Upper lobe of left lung (tissue), 6 donors: ENCODE results near the gene PLEKHH3. TPM values are rescaled to one million over a fixed set of nuclear protein-coding genes. Genes with fewer than 3 reads are reported as not detected.
A peak's percentile ranks its signal among the peaks of the same experiment; 100 is the strongest.

ENCODE experiments used
- ATAC-seq, 2 donors: fragments of 200-7000 bp; cut with Tn5 transposase; one replicate each; pipeline ENCODE4 v1.9.1; 2022; ENCODE audit warnings: mild to moderate bottlenecking in 2 of 2, moderate library complexity in 2 of 2; ENCODE audit not compliant: low FRiP score in 2 of 2
- DNase-seq, 2 donors: peaks; one replicate each; pipeline ENCODE4 v3.0.0-alpha.2; 2019 to 2020
- H3K27ac ChIP-seq, 4 donors: fragments of 200-600 bp; sonication (generic); one replicate each; pipeline ENCODE4 v1.5.1; 2016 to 2019
- H3K27me3 ChIP-seq, 4 donors: fragments of 200-600 bp; sonication (generic); one replicate each; pipeline ENCODE4 v1.5.1; 2017 to 2019
- H3K36me3 ChIP-seq, 4 donors: fragments of 200-600 bp; sonication (generic); one replicate each; pipeline ENCODE4 v1.5.1; 2016 to 2019
- H3K4me1 ChIP-seq, 4 donors: fragments of 200-600 bp; sonication (generic); one replicate each; pipeline ENCODE4 v1.5.1; 2018 to 2019
- H3K4me3 ChIP-seq, 4 donors: fragments of 200-600 bp; sonication (generic); one replicate each; pipeline ENCODE4 v1.5.1; 2017 to 2019; ENCODE audit warnings: mild to moderate bottlenecking in 2 of 4, moderate library complexity in 1 of 4
- H3K9me3 ChIP-seq, 4 donors: fragments of 200-600 bp; sonication (generic); one replicate each; pipeline ENCODE4 v1.5.1; 2018 to 2019
- CTCF ChIP-seq, 6 experiments: fragments of 450-650 bp in 4 of 6; fragments of 200-600 bp in 2 of 6; sonication (generic) in 2 of 6; IDR thresholded peaks; one replicate each; pipeline ENCODE4 v1.5.1; 2016 to 2019; ENCODE audit warnings: antibody characterized with exemption in 6 of 6
- EP300 ChIP-seq, 4 donors: sonication (generic); formaldehyde crosslinking; IDR thresholded peaks; one replicate each; pipeline ENCODE4 v1.5.1; 2017; ENCODE audit warnings: antibody characterized with exemption in 4 of 4, control low read depth in 2 of 4
- POLR2A ChIP-seq, 4 donors: fragments of 450-650 bp; IDR thresholded peaks; one replicate each; pipeline ENCODE4 v1.5.1; 2016 to 2017; ENCODE audit warnings: antibody characterized with exemption in 4 of 4, mild to moderate bottlenecking in 2 of 4
- POLR2AphosphoS5 ChIP-seq, 2 donors: sonication (generic); formaldehyde crosslinking; IDR thresholded peaks; one replicate each; pipeline ENCODE4 v1.5.1; 2017; ENCODE audit warnings: antibody characterized with exemption in 2 of 2
- WGBS, 2 donors: methylation state at CpG; one replicate each; pipeline ENCODE4 v1.1.5; 2017 to 2018; 5-methylcytosine and 5-hydroxymethylcytosine counted together
- total RNA-seq, 6 donors: library from RNA; depleted of rRNA in 4 of 6; stranded (reverse); fragments of >200 nt in 4 of 6; gene quantifications; one replicate each; pipeline versions ENCODE4 v1.1.0 to v1.2.1, GENCODE V29; 2016 to 2021
- donor health status: DM: no; HTN: no; CAD: no; lungs with moderate emphysema.
- donor health status: DM: no; HTN: yes; CAD: no; lungs with severe emphysema.

The PLEKHH3 gene
- total RNA-seq, 6 donors from 2014 or later = 18.4 to 93.2 (median 28.4) TPM

GRCh38 chr17:42673885-42674754, 2.7 kb downstream of the PLEKHH3 start:
- TF ChIP-seq POLR2AphosphoS5 (IDR thresholded peaks at IDR 0.05) (peak in 1 of 2 donors; percentile 23), CTCF (IDR thresholded peaks at IDR 0.05) (peak in 5 of 6 experiments; percentile 9 to 65 (median 35)), POLR2A (IDR thresholded peaks at IDR 0.05) (no peak), EP300 (IDR thresholded peaks at IDR 0.05) (peak in 1 of 4 donors; percentile 36)
- peaks cover 11 to 43% (median 35%) of the 10 kb centered on the region in 4 donors for H3K36me3 ChIP-seq
- WGBS, 2 donors = 10 to 33% methylated on average over 1 to 27 of the region's 32 CpGs
- H3K27me3 ChIP-seq = peaks cover 0 to 6% (median 1%) of the 10 kb centered on the region in 4 donors
- H3K27ac ChIP-seq = peak overlapping the region; percentile 81 to 98 (median 90)
- no peaks in the 10 kb centered on the region for H3K9me3 ChIP-seq
- ATAC-seq = peak in 1 of 2 donors; percentile 4
- H3K4me1 ChIP-seq = peaks cover 50 to 74% (median 53%) of the 10 kb centered on the region in 4 donors
- peak in 1 of 2 donors; percentile 90 for DNase-seq
- peak overlapping the region; percentile 5 to 92 (median 85) for H3K4me3 ChIP-seq

GRCh38 chr17:42673266-42673884, 3.4 kb downstream of the PLEKHH3 start:
- peak in 1 of 2 donors; percentile 83 for DNase-seq
- Histone ChIP-seq H3K4me3 (peak overlapping the region in 3 of 4 donors; percentile 85 to 92 (median 85)), H3K27ac (peak overlapping the region; percentile 81 to 98 (median 90)), H3K4me1 (peaks cover 50 to 74% (median 52%) of the 10 kb centered on the region in 4 donors), H3K36me3 (peaks cover 13 to 50% (median 40%) of the 10 kb centered on the region in 4 donors), H3K9me3 (no peaks in the 10 kb centered on the region), H3K27me3 (peaks cover 0 to 6% (median 1%) of the 10 kb centered on the region in 4 donors)
- 44 to 55% methylated on average over 5 to 24 of the region's 30 CpGs for WGBS, 2 donors
- TF ChIP-seq CTCF (IDR thresholded peaks at IDR 0.05) (no peak), POLR2A (IDR thresholded peaks at IDR 0.05) (no peak)
- ATAC-seq = no peak

DNA sequence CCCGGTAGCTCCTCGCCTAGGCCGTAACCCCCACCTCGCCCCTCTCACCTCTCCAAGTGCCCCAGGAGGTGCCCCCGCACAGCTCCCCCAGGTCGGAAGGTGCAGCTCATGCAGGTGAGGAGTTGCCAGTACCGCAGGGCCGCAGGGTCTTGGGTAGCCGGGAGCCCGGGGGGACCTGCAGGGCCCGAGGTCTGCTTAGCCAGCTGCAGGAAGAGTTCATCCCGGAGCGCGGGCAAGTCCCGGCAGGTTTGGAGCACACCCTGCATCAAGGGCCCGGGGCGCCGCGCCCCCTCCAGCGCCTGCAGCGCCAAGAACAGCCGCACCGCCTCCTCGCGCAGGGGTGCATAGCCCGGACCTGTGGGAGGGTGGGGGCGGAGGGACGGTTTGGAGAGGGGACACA, 4.8 kb downstream of the PLEKHH3 start:
- H3K27ac ChIP-seq = peak overlapping the region in 2 of 4 donors; percentile 30 to 90
- H3K36me3 ChIP-seq = peaks cover 13 to 50% (median 40%) of the 10 kb centered on the region in 4 donors
- 87 to 88% methylated on average over 27 to 28 of the region's 28 CpGs for WGBS, 2 donors
- ATAC-seq (no peak), DNase-seq (peak in 1 of 2 donors; percentile 82)
- H3K4me1 ChIP-seq = peaks cover 56 to 79% (median 57%) of the 10 kb centered on the region in 4 donors
- no peak overlapping the region for H3K4me3 ChIP-seq
- H3K27me3 ChIP-seq = peaks cover 0 to 6% (median 1%) of the 10 kb centered on the region in 4 donors
- H3K9me3 ChIP-seq = no peaks in the 10 kb centered on the region
- TF ChIP-seq POLR2AphosphoS5 (IDR thresholded peaks at IDR 0.05) (no peak), POLR2A (IDR thresholded peaks at IDR 0.05) (no peak), EP300 (IDR thresholded peaks at IDR 0.05) (no peak), CTCF (IDR thresholded peaks at IDR 0.05) (no peak)

GRCh38 chr17:42670789-42671657, 5.8 kb downstream of the PLEKHH3 start:
- peak overlapping the region in 2 of 4 donors; percentile 1 to 33 for H3K4me3 ChIP-seq
- H3K36me3 ChIP-seq = peaks cover 13 to 59% (median 43%) of the 10 kb centered on the region in 4 donors
- DNase-seq = peak in 1 of 2 donors; percentile 78
- TF ChIP-seq CTCF (IDR thresholded peaks at IDR 0.05) = no peak
- no peaks in the 10 kb centered on the region for H3K9me3 ChIP-seq
- no peak for ATAC-seq
- H3K27ac ChIP-seq = peak overlapping the region in 3 of 4 donors; percentile 15 to 49 (median 30)
- H3K27me3 ChIP-seq = peaks cover 0 to 6% (median 1%) of the 10 kb centered on the region in 4 donors
- H3K4me1 ChIP-seq = peaks cover 56 to 77% (median 59%) of the 10 kb centered on the region in 4 donors
- 70 to 79% methylated on average over 27 to 33 of the region's 50 CpGs for WGBS, 2 donors
